MM.1S (cell line): ENCODE results near the gene GRIK4.

ENCODE experiments used
- DNase-seq: peaks from one replicate; pipeline ENCODE4 v3.0.0-alpha.2; 2015
- H2AFZ ChIP-seq: fragments of 300-600 bp; sonication (generic); 2 replicates; pipeline ENCODE4 v1.6.0; 2016; ENCODE audit warnings: antibody characterized with exemption, low read length
- H3F3A ChIP-seq: fragments of 300-600 bp; sonication (generic); 2 replicates; pipeline ENCODE4 v1.6.1; 2016; ENCODE audit warnings: mild to moderate bottlenecking, antibody characterized with exemption, low read length, moderate library complexity, mixed read lengths; ENCODE audit not compliant: insufficient read depth
- H3K27ac ChIP-seq: fragments of 300-600 bp; sonication (generic); 2 replicates; pipeline ENCODE4 v1.5.1; 2016; ENCODE audit warnings: mild to moderate bottlenecking, low read length
- H3K27me3 ChIP-seq: fragments of 300-600 bp; sonication (generic); replicated peaks from 2 replicates; pipeline ENCODE4 v1.6.0; 2016; ENCODE audit warnings: low read length; ENCODE audit not compliant: insufficient read depth
- H3K36me3 ChIP-seq: fragments of 300-600 bp; sonication (generic); replicated peaks from 2 replicates; pipeline ENCODE4 v1.6.1; 2016; ENCODE audit warnings: mild to moderate bottlenecking, low read length, mixed read lengths; ENCODE audit not compliant: insufficient read depth
- H3K4me1 ChIP-seq: fragments of 300-600 bp; sonication (generic); 2 replicates; pipeline ENCODE4 v1.6.1; 2016; ENCODE audit warnings: low read length, mixed read lengths
- H3K4me2 ChIP-seq: fragments of 300-600 bp; sonication (generic); 2 replicates; pipeline ENCODE4 v1.6.0; 2016; ENCODE audit warnings: low read depth, low read length
- H3K4me3 ChIP-seq: fragments of 300-600 bp; sonication (generic); 2 replicates; pipeline ENCODE4 v1.5.1; 2016; ENCODE audit warnings: low read length, mixed read lengths
- H3K79me2 ChIP-seq: fragments of 300-600 bp; sonication (generic); 2 replicates; pipeline ENCODE4 v1.6.1; 2016; ENCODE audit warnings: mixed run types, low read length, mixed read lengths
- H3K9ac ChIP-seq: fragments of 300-600 bp; sonication (generic); 2 replicates; pipeline ENCODE4 v1.6.1; 2016; ENCODE audit warnings: low read length, mixed read lengths
- H3K9me2 ChIP-seq: fragments of 300-600 bp; sonication (generic); replicated peaks from 2 replicates; pipeline ENCODE4 v1.6.1; 2016; ENCODE audit warnings: mild to moderate bottlenecking, low read length, mixed read lengths; ENCODE audit not compliant: insufficient read depth
- H3K9me3 ChIP-seq: fragments of 300-600 bp; sonication (generic); replicated peaks from 2 replicates; pipeline ENCODE4 v1.6.1; 2016; ENCODE audit warnings: mild to moderate bottlenecking, low read length, mixed read lengths; ENCODE audit not compliant: insufficient read depth
- H4K20me1 ChIP-seq: fragments of 300-600 bp; sonication (generic); 2 replicates; pipeline ENCODE4 v1.6.1; 2016; ENCODE audit warnings: mild to moderate bottlenecking, low read length, moderate library complexity, mixed read lengths; ENCODE audit not compliant: insufficient read depth
- EZH2 ChIP-seq: fragments of 300-600 bp; sonication (generic); optimal IDR thresholded peaks from 2 replicates; pipeline ENCODE3; 2017; ENCODE audit warnings: low read depth, mild to moderate bottlenecking, antibody characterized with exemption, low read length, mixed read lengths
- EZH2phosphoT487 ChIP-seq: fragments of 300-600 bp; sonication (generic); IDR thresholded peaks from 2 replicates; pipeline ENCODE4 v1.6.1; 2018; ENCODE audit warnings: antibody characterized with exemption, low read length
- TF ChIP-seq, protein P1 (sequence below): fragments of 300-600 bp; sonication (generic); IDR thresholded peaks from 2 replicates; pipeline ENCODE4 v1.5.1; 2016; ENCODE audit warnings: antibody characterized with exemption, low read length, mixed read lengths

Gene GRIK4

GRCh38 chr11:120606211-120607010 is 94.9 kb downstream of the GRIK4 start:
- Histone ChIP-seq H3K4me3 (no peak overlapping the region), H3K27ac (no peak overlapping the region), H3K9me2 (no peaks in the 10 kb centered on the region), H2AFZ (no peak overlapping the region), H3K79me2 (no peaks in the 10 kb centered on the region), H3K9me3 (no peaks in the 10 kb centered on the region), H4K20me1 (no peaks in the 10 kb centered on the region), H3K9ac (no peak overlapping the region), H3K4me1 (no peaks in the 10 kb centered on the region), H3K4me2 (no peak overlapping the region), H3K36me3 (no peaks in the 10 kb centered on the region), H3F3A (no peaks in the 10 kb centered on the region), H3K27me3 (no peaks in the 10 kb centered on the region)
- no peak for DNase-seq
- TF ChIP-seq EZH2 (no peak), EZH2phosphoT487 (no peak)
- TF ChIP-seq, protein P1, sequence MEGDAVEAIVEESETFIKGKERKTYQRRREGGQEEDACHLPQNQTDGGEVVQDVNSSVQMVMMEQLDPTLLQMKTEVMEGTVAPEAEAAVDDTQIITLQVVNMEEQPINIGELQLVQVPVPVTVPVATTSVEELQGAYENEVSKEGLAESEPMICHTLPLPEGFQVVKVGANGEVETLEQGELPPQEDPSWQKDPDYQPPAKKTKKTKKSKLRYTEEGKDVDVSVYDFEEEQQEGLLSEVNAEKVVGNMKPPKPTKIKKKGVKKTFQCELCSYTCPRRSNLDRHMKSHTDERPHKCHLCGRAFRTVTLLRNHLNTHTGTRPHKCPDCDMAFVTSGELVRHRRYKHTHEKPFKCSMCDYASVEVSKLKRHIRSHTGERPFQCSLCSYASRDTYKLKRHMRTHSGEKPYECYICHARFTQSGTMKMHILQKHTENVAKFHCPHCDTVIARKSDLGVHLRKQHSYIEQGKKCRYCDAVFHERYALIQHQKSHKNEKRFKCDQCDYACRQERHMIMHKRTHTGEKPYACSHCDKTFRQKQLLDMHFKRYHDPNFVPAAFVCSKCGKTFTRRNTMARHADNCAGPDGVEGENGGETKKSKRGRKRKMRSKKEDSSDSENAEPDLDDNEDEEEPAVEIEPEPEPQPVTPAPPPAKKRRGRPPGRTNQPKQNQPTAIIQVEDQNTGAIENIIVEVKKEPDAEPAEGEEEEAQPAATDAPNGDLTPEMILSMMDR = no peak

DNA sequence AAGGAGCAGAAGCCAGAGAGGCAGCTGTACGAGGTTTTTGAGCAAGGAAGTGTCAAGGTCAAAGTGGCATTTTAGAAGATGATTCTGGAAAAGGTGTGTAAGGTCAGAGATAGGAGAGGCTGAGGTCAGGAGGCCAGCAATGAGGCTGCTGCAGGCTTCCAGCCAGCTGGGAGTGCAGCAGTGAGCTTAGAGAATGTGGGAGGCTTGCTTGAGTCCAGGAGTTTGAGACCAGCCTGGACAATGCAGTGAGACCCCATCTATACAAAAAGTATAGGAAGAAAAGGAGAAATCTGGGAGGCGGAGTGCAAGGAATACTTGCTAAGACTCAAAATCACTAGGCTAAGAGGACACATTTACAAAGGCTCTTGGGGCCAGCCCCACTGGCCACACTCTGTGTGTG is 96.5 kb downstream of the GRIK4 start:
- H3K4me3 ChIP-seq = no peak overlapping the region
- H3F3A ChIP-seq = no peaks in the 10 kb centered on the region; the same call in 1 of the 2 replicates
- H3K36me3 ChIP-seq = no peaks in the 10 kb centered on the region
- H3K9me3 ChIP-seq = no peaks in the 10 kb centered on the region
- no peak overlapping the region for H3K27ac ChIP-seq
- H3K9ac ChIP-seq = no peak overlapping the region
- H3K79me2 ChIP-seq = no peaks in the 10 kb centered on the region
- no peak for DNase-seq
- H4K20me1 ChIP-seq = no peaks in the 10 kb centered on the region
- TF ChIP-seq EZH2phosphoT487 (no peak), EZH2 (no peak)
- TF ChIP-seq, protein P1 = no peak
- H2AFZ ChIP-seq = no peak overlapping the region
- H3K4me2 ChIP-seq = no peak overlapping the region
- no peaks in the 10 kb centered on the region for H3K9me2 ChIP-seq
- H3K27me3 ChIP-seq = no peaks in the 10 kb centered on the region
- H3K4me1 ChIP-seq = peaks cover 7% of the 10 kb centered on the region

DNA sequence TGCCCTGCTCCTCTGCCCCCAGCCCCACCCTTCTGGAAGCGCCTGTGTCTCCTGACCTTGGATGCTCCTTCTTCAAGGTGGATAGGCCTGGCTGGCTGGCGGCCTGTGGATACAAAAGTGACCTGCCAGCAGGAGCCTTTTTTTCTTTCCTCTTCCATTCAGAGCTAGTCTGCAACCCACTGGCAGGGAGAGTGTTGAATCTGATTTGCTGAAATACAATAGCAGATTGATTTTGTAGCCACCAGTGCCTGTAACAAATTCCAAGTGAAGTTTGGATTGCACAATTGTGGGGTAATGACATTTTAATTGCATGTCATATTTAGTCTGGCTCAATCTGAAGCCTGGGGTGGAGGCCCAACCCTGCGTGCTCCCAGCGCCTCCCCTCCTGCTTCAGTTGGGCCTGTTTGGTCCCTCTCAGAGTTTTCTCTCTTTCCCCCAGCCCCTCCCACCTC is 97.2 kb downstream of the GRIK4 start:
- no peak overlapping the region for H3K4me3 ChIP-seq
- no peak overlapping the region for H3K4me2 ChIP-seq
- no peaks in the 10 kb centered on the region for H3K36me3 ChIP-seq
- H4K20me1 ChIP-seq = no peaks in the 10 kb centered on the region
- H3K9me2 ChIP-seq = no peaks in the 10 kb centered on the region
- no peaks in the 10 kb centered on the region for H3K27me3 ChIP-seq
- no peaks in the 10 kb centered on the region for H3K9me3 ChIP-seq
- H3F3A ChIP-seq = no peaks in the 10 kb centered on the region; the same call in 1 of the 2 replicates
- H3K9ac ChIP-seq = no peak overlapping the region
- no peak for TF ChIP-seq EZH2
- no peak for TF ChIP-seq EZH2phosphoT487
- TF ChIP-seq, protein P1 = no peak
- no peak overlapping the region for H3K27ac ChIP-seq
- no peaks in the 10 kb centered on the region for H3K79me2 ChIP-seq
- H3K4me1 ChIP-seq = peaks cover 14% of the 10 kb centered on the region
- no peak for DNase-seq
- no peak overlapping the region for H2AFZ ChIP-seq
